Colonic mucosa (tissue), 4 donors: Measurements from ENCODE around the gene NDEL1. TPM values are rescaled to one million over a fixed set of nuclear protein-coding genes. Genes with fewer than 3 reads are reported as not detected.

ENCODE experiments used
- DNase-seq: peaks from one replicate; pipeline ENCODE4 v3.0.0-alpha.2; 2020
- H3K27ac ChIP-seq: fragments of 200-600 bp; one replicate; pipeline ENCODE4 v1.8.0; 2021
- H3K27me3 ChIP-seq: fragments of 200-600 bp; one replicate; pipeline ENCODE4 v1.8.0; 2021
- H3K36me3 ChIP-seq: fragments of 200-600 bp; one replicate; pipeline ENCODE4 v1.8.0; 2021
- H3K4me1 ChIP-seq: fragments of 200-600 bp; one replicate; pipeline ENCODE4 v1.8.0; 2021; ENCODE audit warnings: mild to moderate bottlenecking
- H3K4me3 ChIP-seq: fragments of 200-600 bp; one replicate; pipeline ENCODE4 v1.8.0; 2021
- H3K9ac ChIP-seq, 2 donors: one replicate each; pipeline ENCODE4 v1.7.0; 2013; ENCODE audit warnings: control low read depth in 2 of 2, low read depth in 2 of 2, low read length in 2 of 2
- H3K9me3 ChIP-seq: fragments of 200-600 bp; one replicate; pipeline ENCODE4 v1.8.0; 2021
- intact Hi-C: fragments of 100-400 bp; cut with DNase I; formaldehyde crosslinking; loops from one replicate; pipeline ENCODE4 v1.14.1; 2022
- total RNA-seq, 2 donors: library from RNA; stranded (reverse); fragmentation: NEBNext Ultra II Directional in 1 of 2; extraction: Animal tissue kit (Norgen Biotek cat#: 25700) in 1 of 2; gene quantifications; one replicate each; pipeline ENCODE4 v1.2.1, GENCODE V29; 2021
- TF ChIP-seq, protein P1 (sequence below): fragments of 200-600 bp; IDR thresholded peaks from one replicate; pipeline ENCODE4 v1.8.0; 2022; ENCODE audit warnings: antibody characterized with exemption, mild to moderate bottlenecking
- donor health status: healthy.
- donor health status: DM: no; HTN: no; CAD: no.
- donor health status: DM: no; HTN: no; CAD: no.

Gene NDEL1
- total RNA-seq, 2 donors from 2014 or later = 47.1 TPM

DNA sequence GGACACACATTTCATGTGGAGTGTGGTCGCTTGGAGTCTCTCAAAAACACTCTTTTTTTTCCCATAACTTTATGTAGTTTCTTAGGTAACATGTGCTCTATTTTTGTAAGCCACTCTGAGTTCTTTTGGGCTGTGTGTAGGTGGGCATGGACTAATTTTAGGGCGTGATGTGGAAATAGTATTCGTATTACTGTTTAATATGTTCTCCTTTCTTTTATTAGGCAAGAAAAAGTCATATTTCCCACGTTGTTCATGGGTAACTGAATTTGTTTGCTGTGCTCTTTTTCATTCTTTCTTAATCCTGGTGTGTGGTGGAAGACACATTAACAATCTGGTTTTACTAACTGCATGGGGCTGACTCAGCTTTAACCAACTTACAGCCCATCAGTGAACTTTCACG lies 27.4 kb downstream of the NDEL1 start:
- Histone ChIP-seq H3K36me3 (peaks cover 22% of the 10 kb centered on the region), H3K4me3 (no peak overlapping the region), H3K4me1 (no peaks in the 10 kb centered on the region), H3K9ac (no peak overlapping the region), H3K27me3 (no peaks in the 10 kb centered on the region), H3K9me3 (no peaks in the 10 kb centered on the region), H3K27ac (no peak overlapping the region)
- DNase-seq = no peak
- TF ChIP-seq, protein P1, sequence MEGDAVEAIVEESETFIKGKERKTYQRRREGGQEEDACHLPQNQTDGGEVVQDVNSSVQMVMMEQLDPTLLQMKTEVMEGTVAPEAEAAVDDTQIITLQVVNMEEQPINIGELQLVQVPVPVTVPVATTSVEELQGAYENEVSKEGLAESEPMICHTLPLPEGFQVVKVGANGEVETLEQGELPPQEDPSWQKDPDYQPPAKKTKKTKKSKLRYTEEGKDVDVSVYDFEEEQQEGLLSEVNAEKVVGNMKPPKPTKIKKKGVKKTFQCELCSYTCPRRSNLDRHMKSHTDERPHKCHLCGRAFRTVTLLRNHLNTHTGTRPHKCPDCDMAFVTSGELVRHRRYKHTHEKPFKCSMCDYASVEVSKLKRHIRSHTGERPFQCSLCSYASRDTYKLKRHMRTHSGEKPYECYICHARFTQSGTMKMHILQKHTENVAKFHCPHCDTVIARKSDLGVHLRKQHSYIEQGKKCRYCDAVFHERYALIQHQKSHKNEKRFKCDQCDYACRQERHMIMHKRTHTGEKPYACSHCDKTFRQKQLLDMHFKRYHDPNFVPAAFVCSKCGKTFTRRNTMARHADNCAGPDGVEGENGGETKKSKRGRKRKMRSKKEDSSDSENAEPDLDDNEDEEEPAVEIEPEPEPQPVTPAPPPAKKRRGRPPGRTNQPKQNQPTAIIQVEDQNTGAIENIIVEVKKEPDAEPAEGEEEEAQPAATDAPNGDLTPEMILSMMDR = no peak
- intact Hi-C loops = no loop called here

GRCh38 chr17:8464941-8465340 lies 29.3 kb downstream of the NDEL1 start:
- intact Hi-C loops = no loop called here
- no peak overlapping the region for H3K4me3 ChIP-seq
- no peaks in the 10 kb centered on the region for H3K27me3 ChIP-seq
- H3K36me3 ChIP-seq = peaks cover 22% of the 10 kb centered on the region
- no peak overlapping the region for H3K27ac ChIP-seq
- no peak for DNase-seq
- no peak overlapping the region for H3K9ac ChIP-seq
- TF ChIP-seq, protein P1 = no peak
- no peaks in the 10 kb centered on the region for H3K9me3 ChIP-seq
- no peaks in the 10 kb centered on the region for H3K4me1 ChIP-seq

- TF ChIP-seq, protein P1 = no peak
- Histone ChIP-seq H3K9ac (no peak overlapping the region), H3K36me3 (peaks cover 18% of the 10 kb centered on the region), H3K27me3 (no peaks in the 10 kb centered on the region), H3K9me3 (no peaks in the 10 kb centered on the region), H3K4me1 (no peaks in the 10 kb centered on the region), H3K27ac (no peak overlapping the region), H3K4me3 (no peak overlapping the region)
- DNase-seq = no peak
- intact Hi-C loops = no loop called here
These were observed 29.7 kb downstream of the NDEL1 start for GRCh38 chr17:8465356-8465755.

DNA sequence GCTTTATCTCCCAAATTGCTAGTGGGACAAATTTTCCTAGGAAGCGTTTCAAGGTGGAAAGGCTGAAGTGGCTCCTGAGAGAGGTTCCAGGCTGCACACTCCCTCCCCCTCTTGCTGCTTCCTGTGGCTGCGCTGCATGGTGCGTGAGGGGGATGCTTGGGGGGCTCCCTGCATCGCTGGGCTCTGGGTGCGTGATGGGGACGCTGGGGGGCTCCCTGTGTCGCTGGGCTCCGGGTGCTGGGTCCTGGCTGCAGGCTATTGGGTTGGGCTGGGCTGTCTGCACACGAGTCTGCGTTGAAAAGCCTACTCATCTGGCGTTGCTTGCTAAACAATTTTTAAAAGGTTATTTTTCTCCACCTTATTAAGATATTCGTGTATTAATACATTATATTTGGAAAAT lies 30.1 kb downstream of the NDEL1 start:
- Histone ChIP-seq H3K9me3 (no peaks in the 10 kb centered on the region), H3K27ac (no peak overlapping the region), H3K27me3 (no peaks in the 10 kb centered on the region), H3K4me3 (no peak overlapping the region), H3K36me3 (peaks cover 15% of the 10 kb centered on the region), H3K9ac (no peak overlapping the region), H3K4me1 (no peaks in the 10 kb centered on the region)
- TF ChIP-seq, protein P1 = no peak
- intact Hi-C loops = no loop called here
- DNase-seq = no peak

DNA sequence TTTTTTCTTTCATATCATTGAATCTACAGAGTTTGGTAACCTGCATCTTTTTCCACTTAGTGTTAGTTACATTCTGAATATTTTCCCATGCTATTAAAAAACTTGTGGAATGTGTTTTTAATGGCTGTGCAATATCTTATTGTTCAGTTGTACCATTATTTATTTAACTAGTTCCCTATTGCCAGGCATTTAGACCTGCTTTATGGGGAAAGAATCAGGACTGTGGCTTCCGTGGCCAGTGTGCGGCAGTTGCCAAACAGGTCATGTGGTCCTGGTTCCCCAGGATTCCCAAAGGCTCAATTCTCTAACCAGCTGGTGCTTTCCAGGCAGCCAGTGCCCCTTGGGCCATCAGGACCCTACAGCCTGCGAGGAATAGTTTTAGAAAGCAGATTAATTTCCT lies 30.8 kb downstream of the NDEL1 start:
- Histone ChIP-seq H3K9ac (no peak overlapping the region), H3K9me3 (no peaks in the 10 kb centered on the region), H3K4me1 (no peaks in the 10 kb centered on the region), H3K27ac (no peak overlapping the region), H3K27me3 (no peaks in the 10 kb centered on the region), H3K4me3 (no peak overlapping the region), H3K36me3 (peaks cover 12% of the 10 kb centered on the region)
- intact Hi-C loops = no loop called here
- TF ChIP-seq, protein P1 = no peak
- DNase-seq = no peak

DNA sequence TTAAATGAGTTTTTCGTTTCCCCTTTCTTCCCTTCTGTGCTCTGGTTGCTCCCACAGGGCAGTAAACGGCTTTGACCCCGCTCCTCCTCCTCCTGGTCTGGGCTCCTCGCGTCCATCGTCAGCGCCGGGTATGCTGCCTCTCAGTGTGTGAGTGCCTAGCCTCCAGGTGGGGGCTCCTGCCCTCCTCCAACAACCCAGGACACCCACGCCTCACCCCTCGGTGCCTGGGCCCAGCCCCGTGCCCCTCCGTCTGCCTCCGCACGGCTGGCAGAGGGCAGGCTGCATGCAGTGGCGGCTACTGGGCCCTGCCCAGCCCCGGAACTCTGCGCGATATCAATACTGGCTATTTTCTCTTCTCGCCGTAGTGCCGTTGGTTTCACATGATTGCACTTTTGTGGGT lies 31.2 kb downstream of the NDEL1 start:
- Histone ChIP-seq H3K27ac (no peak overlapping the region), H3K9ac (no peak overlapping the region), H3K9me3 (no peaks in the 10 kb centered on the region), H3K36me3 (peaks cover 12% of the 10 kb centered on the region), H3K27me3 (no peaks in the 10 kb centered on the region), H3K4me1 (no peaks in the 10 kb centered on the region), H3K4me3 (no peak overlapping the region)
- intact Hi-C loops = no loop called here
- DNase-seq = no peak
- TF ChIP-seq, protein P1 = no peak
